Aorta (tissue), 5 donors: ENCODE measurements around the gene INPP4B. TPM values are rescaled to one million over a fixed set of nuclear protein-coding genes. Genes with fewer than 3 reads are reported as not detected.

Source experiments
- ATAC-seq: fragments of 200-7000 bp; cut with Tn5 transposase; one replicate; pipeline ENCODE4 v1.9.1; 2022; ENCODE audit warnings: moderate library complexity; ENCODE audit not compliant: low FRiP score
- DNase-seq, 2 donors: peaks; one replicate each; pipeline ENCODE4 v3.0.0-alpha.2; 2020
- H3K27ac ChIP-seq, 2 donors: one replicate each; pipeline ENCODE4 v1.5.1; 2013; ENCODE audit warnings: low read length in 2 of 2, mild to moderate bottlenecking in 2 of 2, moderate library complexity in 2 of 2, control low read depth in 1 of 2, inconsistent platforms in 1 of 2, low read depth in 1 of 2
- H3K27me3 ChIP-seq, 2 donors: one replicate each; pipeline ENCODE4 v1.6.1; 2013; ENCODE audit warnings: control low read depth in 1 of 2, low read length in 1 of 2, mild to moderate bottlenecking in 1 of 2, moderate library complexity in 1 of 2; ENCODE audit not compliant: insufficient read depth in 2 of 2, control insufficient read depth in 1 of 2
- H3K36me3 ChIP-seq, 2 donors: one replicate each; pipeline ENCODE4 v1.6.1; 2013; ENCODE audit warnings: control low read depth in 1 of 2, low read length in 1 of 2, mild to moderate bottlenecking in 1 of 2; ENCODE audit not compliant: insufficient read depth in 2 of 2, control insufficient read depth in 1 of 2
- H3K4me1 ChIP-seq, 2 donors: one replicate each; pipeline ENCODE4 v1.6.1; 2013; ENCODE audit warnings: low read length in 2 of 2, control low read depth in 1 of 2, mild to moderate bottlenecking in 1 of 2, moderate library complexity in 1 of 2; ENCODE audit not compliant: insufficient read depth in 2 of 2, control insufficient read depth in 1 of 2
- H3K4me3 ChIP-seq, 2 donors: one replicate each; pipeline ENCODE4 v1.5.1; 2013; ENCODE audit warnings: low read length in 2 of 2, control low read depth in 1 of 2, mild to moderate bottlenecking in 1 of 2
- H3K9me3 ChIP-seq: one replicate; pipeline ENCODE4 v1.6.1; 2013; ENCODE audit warnings: mild to moderate bottlenecking, low read length; ENCODE audit not compliant: control insufficient read depth
- WGBS, 2 donors: extraction: QIAGEN DNeasy Blood & Tissue Kit; methylation state at CpG; one replicate each; pipeline ENCODE4 v1.1.7; 2013; 5-methylcytosine and 5-hydroxymethylcytosine counted together
- intact Hi-C, 2 donors: fragments of 100-400 bp; cut with DNase I; formaldehyde crosslinking; loops; one replicate each; pipeline versions ENCODE4 v1.14.2 to v1.15.0; 2022
- polyA plus RNA-seq, 2 donors: library from polyadenylated mRNA; stranded (reverse); fragments of 200-250 nt; gene quantifications; one replicate each; pipeline ENCODE4 v1.2.3, GENCODE V29; 2013
- total RNA-seq, 2 donors: library from RNA; stranded (reverse); fragmentation: NEBNext Ultra II Directional; extraction: Animal tissue kit (Norgen Biotek cat#: 25700); gene quantifications; one replicate each; pipeline ENCODE4 v1.2.1, GENCODE V29; 2021
- donor health status: healthy with polysubstance abuse.
- donor health status: Bipolar disorder and iron deficiency.
- donor health status: DM: no; HTN: no; CAD: no.
- donor health status: DM: no; HTN: no; CAD: no.
- donor health status: DM: yes; HTN: yes; CAD: no.

INPP4B gene
- total and polyA plus RNA-seq, 4 donors, result 3.3 to 36.8 (median 20.7) TPM

- 3 to 6% methylated on average over 3 of the region's 3 CpGs for WGBS, 2 donors
- H3K9me3 ChIP-seq, result no peaks in the 10 kb centered on the region
- no peaks in the 10 kb centered on the region for H3K27me3 ChIP-seq
- H3K4me1 ChIP-seq, result peaks cover 0 to 3% of the 10 kb centered on the region in 2 donors
- ATAC-seq (peak; percentile 62), DNase-seq (no peak)
- no peak overlapping the region for H3K27ac ChIP-seq
- no peak overlapping the region for H3K4me3 ChIP-seq
- intact Hi-C loops, result loop anchor here (2.0 to 10.0 kb wide), 7 partner anchors 228 to 1048 kb away; partner anchors contain the start of gene INPP4B (in 2 of the 2)
- no peaks in the 10 kb centered on the region for H3K36me3 ChIP-seq
These were observed 719.1 kb downstream of the INPP4B start for GRCh38 chr4:142126890-142127497.

- WGBS, 2 donors, result 83 to 84% methylated on average over 2 of the region's 2 CpGs
- no peak overlapping the region for H3K4me3 ChIP-seq
- no peaks in the 10 kb centered on the region for H3K4me1 ChIP-seq
- ATAC-seq (no peak), DNase-seq (no peak)
- H3K36me3 ChIP-seq, result no peaks in the 10 kb centered on the region
- H3K27ac ChIP-seq, result no peak overlapping the region
- intact Hi-C loops, result loop anchor here (5.0 to 10.0 kb wide), 6 partner anchors 230 to 1050 kb away; partner anchors contain the start of gene INPP4B (in 1 of the 2)
- H3K27me3 ChIP-seq, result no peaks in the 10 kb centered on the region
- H3K9me3 ChIP-seq, result no peaks in the 10 kb centered on the region
These were observed 721.2 kb downstream of the INPP4B start for GRCh38 chr4:142124874-142125273.

- no peak for DNase-seq
- ATAC-seq, result no peak
- no peaks in the 10 kb centered on the region for H3K36me3 ChIP-seq
- no peaks in the 10 kb centered on the region for H3K4me1 ChIP-seq
- H3K27ac ChIP-seq, result no peak overlapping the region
- H3K27me3 ChIP-seq, result no peaks in the 10 kb centered on the region
- intact Hi-C loops, result loop anchor here (10.0 kb wide), 4 partner anchors 233 to 1053 kb away; no protein-coding TSS in a partner anchor
- WGBS, 2 donors, result 50 to 52% methylated on average over 9 of the region's 9 CpGs
- no peaks in the 10 kb centered on the region for H3K9me3 ChIP-seq
- H3K4me3 ChIP-seq, result no peak overlapping the region
These were observed 724.4 kb downstream of the INPP4B start for GRCh38 chr4:142121448-142122350.

GRCh38 chr4:142120921-142121320 is 725.2 kb downstream of the INPP4B start:
- no peak overlapping the region for H3K4me3 ChIP-seq
- DNase-seq (no peak), ATAC-seq (no peak)
- no peak overlapping the region for H3K27ac ChIP-seq
- no peaks in the 10 kb centered on the region for H3K27me3 ChIP-seq
- no peaks in the 10 kb centered on the region for H3K9me3 ChIP-seq
- 97 to 100% methylated on average over 1 of the region's 1 CpG for WGBS, 2 donors
- no peaks in the 10 kb centered on the region for H3K36me3 ChIP-seq
- no peaks in the 10 kb centered on the region for H3K4me1 ChIP-seq
- intact Hi-C loops, result loop anchor here (10.0 kb wide), 4 partner anchors 234 to 1054 kb away; no protein-coding TSS in a partner anchor

- no peak for DNase-seq
- Histone ChIP-seq H3K4me1 (no peaks in the 10 kb centered on the region), H3K9me3 (no peaks in the 10 kb centered on the region), H3K27ac (no peak overlapping the region), H3K4me3 (no peak overlapping the region), H3K27me3 (no peaks in the 10 kb centered on the region), H3K36me3 (no peaks in the 10 kb centered on the region)
- intact Hi-C loops, result no loop called here
- ATAC-seq, result no peak
- WGBS, 2 donors, result 95 to 97% methylated on average over 2 of the region's 2 CpGs
These were observed 733.6 kb downstream of the INPP4B start for GRCh38 chr4:142112451-142112850.

GRCh38 chr4:142110136-142110535 is 736.0 kb downstream of the INPP4B start:
- no peaks in the 10 kb centered on the region for H3K27me3 ChIP-seq
- ATAC-seq, result no peak
- no peaks in the 10 kb centered on the region for H3K36me3 ChIP-seq
- intact Hi-C loops, result no loop called here
- no peaks in the 10 kb centered on the region for H3K4me1 ChIP-seq
- no peaks in the 10 kb centered on the region for H3K9me3 ChIP-seq
- H3K4me3 ChIP-seq, result no peak overlapping the region
- H3K27ac ChIP-seq, result no peak overlapping the region
- no peak for DNase-seq

- no peak for ATAC-seq
- 91 to 93% methylated on average over 4 of the region's 4 CpGs for WGBS, 2 donors
These were observed 742.1 kb downstream of the INPP4B start for GRCh38 chr4:142104041-142104440.

GRCh38 chr4:142101401-142101800 is 744.7 kb downstream of the INPP4B start:
- H3K27me3 ChIP-seq, result no peaks in the 10 kb centered on the region
- H3K4me3 ChIP-seq, result no peak overlapping the region
- DNase-seq, result no peak
- ATAC-seq, result no peak
- intact Hi-C loops, result no loop called here
- peaks cover 0 to 2% of the 10 kb centered on the region in 2 donors for H3K4me1 ChIP-seq
- H3K9me3 ChIP-seq, result no peaks in the 10 kb centered on the region
- 96 to 97% methylated on average over 1 of the region's 1 CpG for WGBS, 2 donors
- H3K27ac ChIP-seq, result no peak overlapping the region
- no peaks in the 10 kb centered on the region for H3K36me3 ChIP-seq

More at GRCh38 chr4:142104041-142104440, 742.1 kb downstream of the INPP4B start:
- no peak overlapping the region for H3K4me3 ChIP-seq
- no peak overlapping the region for H3K27ac ChIP-seq
- H3K4me1 ChIP-seq, result no peaks in the 10 kb centered on the region
- DNase-seq, result no peak
- no peaks in the 10 kb centered on the region for H3K27me3 ChIP-seq
- intact Hi-C loops, result no loop called here
- no peaks in the 10 kb centered on the region for H3K36me3 ChIP-seq
- no peaks in the 10 kb centered on the region for H3K9me3 ChIP-seq
